Breast epithelium (tissue), 3 donors: Measurements from ENCODE around the gene PTTG1IP.

Source experiments
- CTCF ChIP-seq, 3 donors: fragments of 450-650 bp; IDR thresholded peaks; one replicate each; pipeline ENCODE4 v1.5.1; 2016 to 2017; ENCODE audit warnings: antibody characterized with exemption in 3 of 3, mild to moderate bottlenecking in 3 of 3, moderate library complexity in 3 of 3
- POLR2A ChIP-seq: fragments of 450-650 bp; IDR thresholded peaks from one replicate; pipeline ENCODE4 v1.6.1; 2016; ENCODE audit warnings: antibody characterized with exemption, mild to moderate bottlenecking, moderate library complexity
- POLR2AphosphoS5 ChIP-seq, 3 donors: sonication (generic); formaldehyde crosslinking; IDR thresholded peaks; one replicate each; pipeline ENCODE4 v1.6.1; 2017; ENCODE audit warnings: antibody characterized with exemption in 3 of 3

GRCh38 chr21:44912158-44912473 is 38.6 kb upstream of the PTTG1IP start:
- no peak for TF ChIP-seq CTCF (IDR thresholded peaks at IDR 0.05)
- no peak for TF ChIP-seq POLR2A
- no peak for TF ChIP-seq POLR2AphosphoS5 (IDR thresholded peaks at IDR 0.05)
